ENCODE results near the gene MID1.

Gene MID1

GRCh38 chrX:10622197-10622596, 1.8 kb upstream of the MID1 start:
- H3K27me3 ChIP-seq (ENCODE audit: insufficient read depth, low read length, poor library complexity, severe bottlenecking) = no peaks in the 10 kb centered on the region
- no peak overlapping the region for H2AFZ ChIP-seq (ENCODE audit: low read length)

GRCh38 chrX:10619425-10620046, 849 bp downstream of the MID1 start:
- no peak for TF ChIP-seq EZH2phosphoT487 (IDR thresholded peaks at IDR 0.05; ENCODE audit: borderline replicate concordance)
- H3K4me2 ChIP-seq (ENCODE audit: low read depth, low read length, poor library complexity, severe bottlenecking) = no peak overlapping the region
- H3K79me2 ChIP-seq (ENCODE audit: insufficient read depth, low read length) = no peaks in the 10 kb centered on the region
- no peaks in the 10 kb centered on the region for H4K20me1 ChIP-seq (ENCODE audit: insufficient read depth, low read length, poor library complexity, severe bottlenecking)
- no peak overlapping the region for H3K9ac ChIP-seq (ENCODE audit: low read depth, low read length, poor library complexity, severe bottlenecking)
- H3F3A ChIP-seq (ENCODE audit: low read depth) = no peaks in the 10 kb centered on the region
- H3K9me2 ChIP-seq (replicated peaks; ENCODE audit: low read depth, low read length) = no peaks in the 10 kb centered on the region
- H3K4me3 ChIP-seq (ENCODE audit: low read length, poor library complexity, severe bottlenecking) = no peak overlapping the region
- H3K36me3 ChIP-seq (ENCODE audit: insufficient read depth, low read length) = no peaks in the 10 kb centered on the region
- no peak overlapping the region for H2AFZ ChIP-seq (ENCODE audit: low read length)
- H3K9me3 ChIP-seq (ENCODE audit: insufficient read depth, low read depth, low read length) = no peaks in the 10 kb centered on the region
- H3K27me3 ChIP-seq (ENCODE audit: insufficient read depth, low read length, poor library complexity, severe bottlenecking) = no peaks in the 10 kb centered on the region
- no peaks in the 10 kb centered on the region for H3K4me1 ChIP-seq (ENCODE audit: insufficient read depth, low read length, poor library complexity, severe bottlenecking)

More at GRCh38 chrX:10622197-10622596, 1.8 kb upstream of the MID1 start:
- Histone ChIP-seq H3K4me3 (ENCODE audit: low read length, poor library complexity, severe bottlenecking) (no peak overlapping the region), H3K9me3 (ENCODE audit: insufficient read depth, low read depth, low read length) (no peaks in the 10 kb centered on the region), H3K79me2 (ENCODE audit: insufficient read depth, low read length) (no peaks in the 10 kb centered on the region), H4K20me1 (ENCODE audit: insufficient read depth, low read length, poor library complexity, severe bottlenecking) (no peaks in the 10 kb centered on the region), H3K36me3 (ENCODE audit: insufficient read depth, low read length) (no peaks in the 10 kb centered on the region), H3F3A (ENCODE audit: low read depth) (no peaks in the 10 kb centered on the region), H3K9me2 (replicated peaks; ENCODE audit: low read depth, low read length) (no peaks in the 10 kb centered on the region), H3K4me2 (ENCODE audit: low read depth, low read length, poor library complexity, severe bottlenecking) (no peak overlapping the region), H3K4me1 (ENCODE audit: insufficient read depth, low read length, poor library complexity, severe bottlenecking) (no peaks in the 10 kb centered on the region), H3K9ac (ENCODE audit: low read depth, low read length, poor library complexity, severe bottlenecking) (no peak overlapping the region)
- TF ChIP-seq, protein P1, sequence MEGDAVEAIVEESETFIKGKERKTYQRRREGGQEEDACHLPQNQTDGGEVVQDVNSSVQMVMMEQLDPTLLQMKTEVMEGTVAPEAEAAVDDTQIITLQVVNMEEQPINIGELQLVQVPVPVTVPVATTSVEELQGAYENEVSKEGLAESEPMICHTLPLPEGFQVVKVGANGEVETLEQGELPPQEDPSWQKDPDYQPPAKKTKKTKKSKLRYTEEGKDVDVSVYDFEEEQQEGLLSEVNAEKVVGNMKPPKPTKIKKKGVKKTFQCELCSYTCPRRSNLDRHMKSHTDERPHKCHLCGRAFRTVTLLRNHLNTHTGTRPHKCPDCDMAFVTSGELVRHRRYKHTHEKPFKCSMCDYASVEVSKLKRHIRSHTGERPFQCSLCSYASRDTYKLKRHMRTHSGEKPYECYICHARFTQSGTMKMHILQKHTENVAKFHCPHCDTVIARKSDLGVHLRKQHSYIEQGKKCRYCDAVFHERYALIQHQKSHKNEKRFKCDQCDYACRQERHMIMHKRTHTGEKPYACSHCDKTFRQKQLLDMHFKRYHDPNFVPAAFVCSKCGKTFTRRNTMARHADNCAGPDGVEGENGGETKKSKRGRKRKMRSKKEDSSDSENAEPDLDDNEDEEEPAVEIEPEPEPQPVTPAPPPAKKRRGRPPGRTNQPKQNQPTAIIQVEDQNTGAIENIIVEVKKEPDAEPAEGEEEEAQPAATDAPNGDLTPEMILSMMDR (conservative IDR thresholded peaks at IDR 0.05; ENCODE audit: low read length) = no peak
- TF ChIP-seq EZH2phosphoT487 (IDR thresholded peaks at IDR 0.05; ENCODE audit: borderline replicate concordance) = no peak

DNA sequence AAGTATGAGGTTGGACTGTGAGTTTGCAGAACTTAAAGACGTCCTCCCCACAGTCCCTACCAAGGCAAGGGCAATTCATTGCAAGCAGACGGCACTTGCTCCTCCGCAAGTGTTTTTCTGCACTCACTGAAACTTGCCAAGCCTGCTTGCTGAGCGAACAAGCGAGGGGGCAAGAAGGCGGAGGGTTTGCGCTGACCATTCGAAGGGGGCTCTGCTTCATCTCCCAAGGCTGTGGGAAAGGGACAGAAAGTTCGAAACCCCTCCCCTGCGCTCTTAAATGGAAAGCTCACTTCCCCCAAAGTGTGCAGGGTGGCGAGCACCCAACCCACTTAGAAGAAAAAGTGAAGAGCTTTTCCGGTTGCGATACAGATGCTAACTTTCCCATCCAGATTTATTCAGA, 1.4 kb downstream of the MID1 start:
- no peak overlapping the region for H3K4me2 ChIP-seq (ENCODE audit: low read depth, low read length, poor library complexity, severe bottlenecking)

More for the DNA sequence above, 1.4 kb downstream of the MID1 start:
- Histone ChIP-seq H3K9me2 (replicated peaks; ENCODE audit: low read depth, low read length) (no peaks in the 10 kb centered on the region), H3F3A (ENCODE audit: low read depth) (no peaks in the 10 kb centered on the region), H3K36me3 (ENCODE audit: insufficient read depth, low read length) (no peaks in the 10 kb centered on the region), H3K4me3 (ENCODE audit: low read length, poor library complexity, severe bottlenecking) (no peak overlapping the region), H3K27me3 (ENCODE audit: insufficient read depth, low read length, poor library complexity, severe bottlenecking) (no peaks in the 10 kb centered on the region), H3K79me2 (ENCODE audit: insufficient read depth, low read length) (no peaks in the 10 kb centered on the region), H3K9ac (ENCODE audit: low read depth, low read length, poor library complexity, severe bottlenecking) (no peak overlapping the region), H2AFZ (ENCODE audit: low read length) (no peak overlapping the region), H3K9me3 (ENCODE audit: insufficient read depth, low read depth, low read length) (no peaks in the 10 kb centered on the region), H3K4me1 (ENCODE audit: insufficient read depth, low read length, poor library complexity, severe bottlenecking) (no peaks in the 10 kb centered on the region), H4K20me1 (ENCODE audit: insufficient read depth, low read length, poor library complexity, severe bottlenecking) (no peaks in the 10 kb centered on the region)
- TF ChIP-seq EZH2phosphoT487 (IDR thresholded peaks at IDR 0.05; ENCODE audit: borderline replicate concordance) = no peak
- TF ChIP-seq, protein P1 (conservative IDR thresholded peaks at IDR 0.05; ENCODE audit: low read length) = no peak
